ENCODE measurements around the gene MLC1. TPM values are rescaled to one million over a fixed set of nuclear protein-coding genes. Genes with fewer than 3 reads are reported as not detected.

MLC1 gene
- total and polyA plus RNA-seq, 2 of the 4 experiments (the other 2 are of a cell fraction): 0.10 TPM; not detected in 1

DNA sequence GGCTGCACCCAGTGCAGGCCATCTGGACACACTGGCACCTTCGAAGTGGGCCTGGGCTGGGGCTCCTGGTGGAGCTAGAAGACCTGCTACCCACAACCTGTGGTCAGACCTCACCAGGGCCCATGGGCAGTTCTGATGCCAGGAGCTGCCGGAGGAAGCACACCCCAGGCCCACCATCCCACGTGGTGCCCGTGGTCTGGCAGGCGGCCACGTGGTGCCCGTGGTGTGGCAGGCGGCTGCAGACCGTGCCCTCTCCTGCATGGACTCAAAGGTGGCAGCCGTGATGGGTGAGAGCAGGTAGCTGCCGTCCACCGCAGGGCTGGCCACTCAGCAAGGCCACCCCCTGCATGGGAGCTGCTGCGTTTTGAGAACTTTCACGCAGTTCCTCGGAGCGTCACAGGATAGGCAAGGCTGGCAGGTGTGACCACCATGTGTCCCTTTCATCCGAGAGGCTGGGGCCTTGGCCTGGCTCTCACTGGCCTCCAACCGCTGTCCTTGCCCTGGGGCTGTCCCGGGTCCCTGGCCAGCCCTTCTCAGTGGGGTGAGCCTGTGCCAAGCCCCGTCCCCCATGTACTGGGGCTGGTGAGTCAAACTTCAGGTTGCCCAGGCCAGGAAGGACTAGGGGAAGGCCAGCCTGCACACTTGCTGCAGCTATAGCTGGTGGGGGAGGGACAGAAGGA is 68.8 kb downstream of the MLC1 start:
- H3K56ac ChIP-seq (ENCODE audit: extremely low read depth, insufficient read depth, low read length): no peak overlapping the region
- H4K20me1 ChIP-seq (ENCODE audit: insufficient read depth, low read length): no peaks in the 10 kb centered on the region
- H2BK20ac ChIP-seq (ENCODE audit: low read depth, low read length): no peak overlapping the region
- no peak overlapping the region for H2AK5ac ChIP-seq (ENCODE audit: low read depth, low read length)
- no peak overlapping the region for H3K18ac ChIP-seq (ENCODE audit: low read depth, low read length)
- H3K36me3 ChIP-seq (ENCODE audit: control insufficient read depth, insufficient read depth, low read length): no peaks in the 10 kb centered on the region
- H3K4me1 ChIP-seq (ENCODE audit: control insufficient read depth, insufficient read depth, low read length): peaks cover 6% of the 10 kb centered on the region; the same call in 1 of the 2 replicates
- H3K14ac ChIP-seq (replicated peaks; ENCODE audit: low read depth, low read length): no peak overlapping the region
- H3K9me1 ChIP-seq (ENCODE audit: insufficient read depth, low read length): 0 out of 2 replicates have a peak, but pooled peaks cover 5% of the 10 kb centered on the region
- intact Hi-C loops (cut with micrococcal nuclease): no loop called here
- no peak overlapping the region for H4K8ac ChIP-seq (ENCODE audit: low read depth in 2 of 2, low read length in 2 of 2)
- no peak overlapping the region for H3K27ac ChIP-seq (ENCODE audit: insufficient read depth, low read length)
- H3K4me3 ChIP-seq (ENCODE audit: insufficient read depth, low read depth, low read length): no peak overlapping the region
- dilution Hi-C loops (cut with HindIII; ENCODE audit: low sequenced_read_pairs, unreplicated experiment): no loop called here
- no peak overlapping the region for H3K4me2 ChIP-seq (ENCODE audit: low read depth, low read length)
- no peak overlapping the region for H3K23ac ChIP-seq (ENCODE audit: low read depth, low read length)
- H2BK15ac ChIP-seq (ENCODE audit: low read depth, low read length): no peak overlapping the region
- BruUV-seq (replicated peaks): no TSS peak
- no peak overlapping the region for H2BK5ac ChIP-seq (ENCODE audit: low read depth, low read length, poor library complexity, severe bottlenecking)
- in situ Hi-C loops (cut with MboI; ENCODE audit: low sequenced_read_pairs): no loop called here
- CTCF ChIA-PET: no interaction called here
- H3K4ac ChIP-seq (ENCODE audit: low read depth, low read length): no peak overlapping the region
- H2AK9ac ChIP-seq (replicated peaks; ENCODE audit: low read depth, low read length, poor library complexity): no peak overlapping the region
- DNase-seq: no peak
- H4K5ac ChIP-seq (ENCODE audit: low read depth, low read length): no peak overlapping the region
- peaks cover 4% of the 10 kb centered on the region; the same call in 1 of the 2 replicates for H3K9me3 ChIP-seq (ENCODE audit: control insufficient read depth, insufficient read depth, low read length)
- H3K27me3 ChIP-seq (ENCODE audit: control insufficient read depth, insufficient read depth, low read length): peaks cover 67% of the 10 kb centered on the region
- no peak overlapping the region for H4K91ac ChIP-seq (ENCODE audit: insufficient read depth, low read depth, low read length)
- H3K9ac ChIP-seq (ENCODE audit: low read depth, low read length): no peak overlapping the region
- H2BK120ac ChIP-seq (ENCODE audit: low read depth, low read length): no peak overlapping the region
- TF ChIP-seq RCOR1 (IDR thresholded peaks at IDR 0.05; ENCODE audit: insufficient replicate concordance, low read length) (no peak), SMC3 (IDR thresholded peaks at IDR 0.05; ENCODE audit: low read depth, low read length) (no peak), RAD21 (IDR thresholded peaks at IDR 0.05; ENCODE audit: low read length) (no peak), NFE2L2 (IDR thresholded peaks at IDR 0.05; ENCODE audit: low read depth, low read length) (no peak), FOS (IDR thresholded peaks at IDR 0.05; ENCODE audit: low read depth, low read length) (no peak), MAZ (IDR thresholded peaks at IDR 0.05; ENCODE audit: borderline replicate concordance, low read depth, low read length) (no peak), POLR2A (IDR thresholded peaks at IDR 0.05; ENCODE audit: low read depth, low read length) (no peak), MXI1 (IDR thresholded peaks at IDR 0.05; ENCODE audit: borderline replicate concordance, low read depth, low read length) (no peak), USF2 (IDR thresholded peaks at IDR 0.05; ENCODE audit: low read depth, low read length) (no peak), CHD1 (IDR thresholded peaks at IDR 0.05; ENCODE audit: low read depth, low read length) (no peak), CEBPB (IDR thresholded peaks at IDR 0.05; ENCODE audit: low read depth, low read length) (no peak), BHLHE40 (IDR thresholded peaks at IDR 0.05; ENCODE audit: low read depth, low read length) (no peak), ELK1 (IDR thresholded peaks at IDR 0.05; ENCODE audit: borderline replicate concordance, low read depth, low read length) (no peak), MAFK (IDR thresholded peaks at IDR 0.05; ENCODE audit: low read depth, low read length) (no peak), RFX5 (IDR thresholded peaks at IDR 0.05; ENCODE audit: low read depth, low read length) (no peak)
- TF ChIP-seq, protein P1, sequence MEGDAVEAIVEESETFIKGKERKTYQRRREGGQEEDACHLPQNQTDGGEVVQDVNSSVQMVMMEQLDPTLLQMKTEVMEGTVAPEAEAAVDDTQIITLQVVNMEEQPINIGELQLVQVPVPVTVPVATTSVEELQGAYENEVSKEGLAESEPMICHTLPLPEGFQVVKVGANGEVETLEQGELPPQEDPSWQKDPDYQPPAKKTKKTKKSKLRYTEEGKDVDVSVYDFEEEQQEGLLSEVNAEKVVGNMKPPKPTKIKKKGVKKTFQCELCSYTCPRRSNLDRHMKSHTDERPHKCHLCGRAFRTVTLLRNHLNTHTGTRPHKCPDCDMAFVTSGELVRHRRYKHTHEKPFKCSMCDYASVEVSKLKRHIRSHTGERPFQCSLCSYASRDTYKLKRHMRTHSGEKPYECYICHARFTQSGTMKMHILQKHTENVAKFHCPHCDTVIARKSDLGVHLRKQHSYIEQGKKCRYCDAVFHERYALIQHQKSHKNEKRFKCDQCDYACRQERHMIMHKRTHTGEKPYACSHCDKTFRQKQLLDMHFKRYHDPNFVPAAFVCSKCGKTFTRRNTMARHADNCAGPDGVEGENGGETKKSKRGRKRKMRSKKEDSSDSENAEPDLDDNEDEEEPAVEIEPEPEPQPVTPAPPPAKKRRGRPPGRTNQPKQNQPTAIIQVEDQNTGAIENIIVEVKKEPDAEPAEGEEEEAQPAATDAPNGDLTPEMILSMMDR (conservative IDR thresholded peaks at IDR 0.05; ENCODE audit: low read depth, low read length): no peak
- ATAC-seq (ENCODE audit: low read depth): no peak
- 87% methylated on average over 15 of the region's 20 CpGs; no CpG with 5 or more reads in 1 of the 2 experiments for WGBS, 2 experiments (ENCODE audit: extremely low coverage in 2 of 2, insufficient read length in 1 of 2)
- H3K79me1 ChIP-seq (ENCODE audit: low read depth in 1 of 2, low read length in 2 of 2): no peaks in the 10 kb centered on the region
- POLR2A ChIA-PET (ENCODE audit: unreplicated experiment): no interaction called here
- peak overlapping the region; percentile 43 for H2AFZ ChIP-seq (replicated peaks; ENCODE audit: low read length, poor library complexity)
